Sigmoid colon (tissue), 3 donors: ENCODE data around the gene MUC6.

Experiments
- CTCF ChIP-seq, 4 experiments: fragments of 450-650 bp in 3 of 4; fragments of 200-600 bp in 1 of 4; IDR thresholded peaks; one replicate each; pipeline ENCODE4 v1.5.1; 2016 to 2019; ENCODE audit warnings: antibody characterized with exemption in 4 of 4, mild to moderate bottlenecking in 3 of 4, moderate library complexity in 2 of 4
- POLR2A ChIP-seq, 2 donors: fragments of 450-650 bp; IDR thresholded peaks; one replicate each; pipeline ENCODE4 v1.6.1; 2016; ENCODE audit warnings: antibody characterized with exemption in 2 of 2, mild to moderate bottlenecking in 2 of 2, moderate library complexity in 2 of 2

GRCh38 chr11:1073851-1074243 lies 37.3 kb upstream of the MUC6 start:
- no peak for TF ChIP-seq CTCF (IDR thresholded peaks at IDR 0.05)
- no peak for TF ChIP-seq POLR2A (IDR thresholded peaks at IDR 0.05)
